Urothelium cell line (cell line): ENCODE measurements around the gene NONO.
"Not testable (repeated sequence)": the region's sequence is repeated elsewhere in the genome, so short reads cannot be mapped to it uniquely, and the experiment has no call there.

Experiments used
- DNase-seq: peaks from one replicate; pipeline ENCODE4 v3.0.0; 2011; ENCODE audit warnings: low spot score, mixed read lengths
- FAIRE-seq: peaks from 2 replicates; lab custom pipeline; 2011; peaks lifted over from hg19 to GRCh38; lab: Jason Lieb, UNC

NONO gene

DNA sequence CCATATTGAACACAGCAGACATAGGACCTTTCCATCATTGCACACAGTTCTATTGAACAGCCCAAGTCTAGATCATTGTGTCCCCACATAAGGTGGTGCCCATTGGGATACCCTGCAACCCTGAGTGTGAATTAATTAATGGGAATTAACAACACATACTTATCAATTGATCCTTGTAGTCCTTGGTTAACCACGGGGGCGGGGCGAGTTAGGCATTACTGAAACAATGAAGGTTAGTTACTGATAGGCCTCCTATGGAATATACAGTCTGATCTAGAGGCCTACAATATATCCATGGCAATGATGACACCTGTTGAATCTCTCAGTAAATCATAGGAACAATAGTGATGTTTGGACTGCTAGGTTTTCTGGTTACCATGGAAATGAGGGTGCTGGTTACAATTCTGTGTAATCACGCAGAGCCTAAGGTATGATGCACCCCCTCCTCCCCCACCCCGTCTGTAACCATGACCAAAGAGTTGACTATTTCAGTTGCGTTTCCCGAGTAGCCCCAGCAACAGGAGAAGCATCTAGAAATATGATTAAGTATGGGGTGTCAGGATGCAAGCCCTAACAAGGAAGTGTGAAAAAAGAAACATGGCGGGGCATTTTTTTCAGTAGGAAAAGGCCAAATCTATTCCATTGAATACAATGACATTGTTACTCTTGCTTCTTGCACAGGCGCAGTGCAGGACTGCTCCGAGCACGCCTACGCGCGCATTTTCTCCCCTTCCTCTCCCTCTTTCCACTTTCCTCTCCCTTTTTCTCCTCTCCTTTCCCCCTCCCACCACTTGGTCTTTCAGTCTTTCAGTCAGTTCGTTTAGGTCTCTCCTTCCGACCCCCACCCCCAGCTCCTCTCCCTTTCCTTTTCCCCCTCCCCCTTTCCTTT lies 677 bp upstream of the NONO start:
- DNase-seq = peak; percentile 24

GRCh38 chrX:71285929-71286328 lies 2.5 kb downstream of the NONO start:
- FAIRE-seq = no peak

More for the DNA sequence above, 677 bp upstream of the NONO start:
- FAIRE-seq = no peak

DNA sequence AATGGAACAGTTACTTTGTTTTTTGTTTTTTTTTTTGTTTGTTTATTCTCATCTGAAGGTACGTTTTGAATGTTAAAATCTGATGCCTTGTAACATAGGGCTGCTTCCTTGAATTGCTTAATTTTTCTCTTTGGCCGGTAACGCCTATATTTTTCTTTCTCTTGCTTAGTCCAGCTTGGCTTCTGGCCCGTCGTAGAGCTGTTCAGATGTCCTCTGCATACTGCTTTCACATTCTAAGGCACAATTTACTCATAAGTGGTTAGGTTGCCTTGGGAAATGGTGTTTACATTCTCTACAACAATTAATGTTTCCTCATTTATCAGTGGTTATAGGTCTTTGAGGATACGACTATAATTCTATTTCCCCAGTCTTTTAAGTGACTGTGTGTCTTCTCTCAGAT lies 7.9 kb downstream of the NONO start:
- FAIRE-seq (no peak), DNase-seq (no peak)

More at GRCh38 chrX:71285929-71286328, 2.5 kb downstream of the NONO start:
- DNase-seq = no peak

DNA sequence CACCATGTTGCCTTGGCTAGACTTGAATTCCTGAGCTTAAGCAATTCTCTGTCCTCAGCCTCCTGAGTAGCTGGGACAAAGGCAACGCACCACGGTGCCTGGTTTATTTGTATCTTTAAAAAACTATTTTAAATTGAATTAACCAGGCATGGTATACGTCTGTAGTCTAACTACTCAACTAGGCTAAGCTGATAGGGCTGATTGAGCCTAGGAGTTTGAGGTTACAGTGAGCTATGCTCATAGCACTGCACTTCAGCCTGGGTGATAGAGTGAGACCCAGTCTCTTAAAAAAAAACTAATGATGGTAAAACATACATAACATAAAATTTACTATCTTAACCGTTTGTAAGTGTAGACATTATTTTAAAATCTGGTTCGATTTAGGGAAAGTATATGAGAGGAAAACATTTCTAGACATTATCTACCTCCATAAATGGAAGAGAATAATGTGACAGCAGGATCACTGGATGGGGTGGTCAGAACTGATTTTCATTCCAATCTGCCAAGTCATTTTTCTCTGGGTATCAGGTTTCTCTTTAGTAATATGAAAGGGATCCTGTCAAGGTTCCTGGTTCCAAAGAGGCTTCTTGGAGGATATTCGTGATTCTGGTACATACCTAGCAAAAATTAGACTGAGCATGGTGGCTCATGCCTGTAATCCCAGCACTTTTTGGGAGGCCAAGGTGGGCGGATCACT lies 9.4 kb downstream of the NONO start:
- FAIRE-seq (no peak), DNase-seq (no peak)

- DNase-seq = no peak
- FAIRE-seq = no peak
Observed at GRCh38 chrX:71296806-71297205, 13.4 kb downstream of the NONO start.

DNA sequence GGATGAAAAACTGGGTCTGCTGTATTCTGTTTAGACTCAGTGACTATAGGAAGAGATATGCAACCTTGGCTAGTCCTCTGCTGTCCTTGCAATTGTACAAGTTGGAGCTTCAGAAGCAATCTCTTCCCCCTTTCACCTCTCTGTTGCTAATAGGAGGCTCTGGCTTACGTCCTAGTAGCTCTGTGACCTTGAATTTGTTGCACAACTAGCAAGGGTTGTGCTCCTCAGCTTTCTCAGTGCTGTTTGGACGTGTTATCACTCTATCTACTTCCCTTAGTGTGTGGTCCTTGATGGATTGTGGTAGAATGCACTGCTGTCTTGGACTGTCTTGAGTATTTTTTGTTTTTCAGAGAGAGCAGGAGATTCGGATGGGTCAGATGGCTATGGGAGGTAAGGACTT lies 14.7 kb downstream of the NONO start:
- FAIRE-seq = no peak
- no peak for DNase-seq

DNA sequence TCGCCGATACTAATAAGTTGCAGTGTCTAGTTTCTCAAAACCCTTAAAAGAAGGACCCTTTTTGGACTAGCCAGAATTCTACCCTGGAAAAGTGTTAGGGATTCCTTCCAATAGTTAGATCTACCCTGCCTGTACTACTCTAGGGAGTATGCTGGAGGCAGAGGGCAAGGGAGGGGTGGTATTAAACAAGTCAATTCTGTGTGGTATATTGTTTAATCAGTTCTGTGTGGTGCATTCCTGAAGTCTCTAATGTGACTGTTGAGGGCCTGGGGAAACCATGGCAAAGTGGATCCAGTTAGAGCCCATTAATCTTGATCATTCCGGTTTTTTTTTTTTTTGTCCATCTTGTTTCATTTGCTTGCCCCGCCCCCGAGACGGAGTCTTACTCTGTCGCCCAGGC lies 16.6 kb downstream of the NONO start:
- not testable (repeated sequence) for FAIRE-seq, DNase-seq

DNA sequence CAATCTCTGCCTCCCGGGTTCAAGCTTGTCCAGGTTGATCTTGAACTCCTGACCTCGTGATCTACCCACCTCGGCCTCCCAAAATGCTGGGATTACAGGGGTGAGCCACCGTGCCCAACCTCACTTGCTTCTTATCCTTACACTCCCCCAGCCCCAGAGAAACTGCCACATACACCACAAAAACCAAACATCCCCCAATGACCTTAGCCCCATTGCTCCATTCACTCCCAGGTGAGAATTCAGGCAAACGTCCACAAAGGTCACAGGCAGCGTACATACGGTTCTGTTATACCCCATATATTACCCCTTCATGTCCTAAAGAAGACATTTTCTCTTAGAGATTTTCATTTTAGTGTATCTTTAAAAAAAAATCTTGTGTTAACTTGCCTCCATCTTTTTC lies 17.1 kb downstream of the NONO start:
- DNase-seq, FAIRE-seq: not testable (repeated sequence)

DNA sequence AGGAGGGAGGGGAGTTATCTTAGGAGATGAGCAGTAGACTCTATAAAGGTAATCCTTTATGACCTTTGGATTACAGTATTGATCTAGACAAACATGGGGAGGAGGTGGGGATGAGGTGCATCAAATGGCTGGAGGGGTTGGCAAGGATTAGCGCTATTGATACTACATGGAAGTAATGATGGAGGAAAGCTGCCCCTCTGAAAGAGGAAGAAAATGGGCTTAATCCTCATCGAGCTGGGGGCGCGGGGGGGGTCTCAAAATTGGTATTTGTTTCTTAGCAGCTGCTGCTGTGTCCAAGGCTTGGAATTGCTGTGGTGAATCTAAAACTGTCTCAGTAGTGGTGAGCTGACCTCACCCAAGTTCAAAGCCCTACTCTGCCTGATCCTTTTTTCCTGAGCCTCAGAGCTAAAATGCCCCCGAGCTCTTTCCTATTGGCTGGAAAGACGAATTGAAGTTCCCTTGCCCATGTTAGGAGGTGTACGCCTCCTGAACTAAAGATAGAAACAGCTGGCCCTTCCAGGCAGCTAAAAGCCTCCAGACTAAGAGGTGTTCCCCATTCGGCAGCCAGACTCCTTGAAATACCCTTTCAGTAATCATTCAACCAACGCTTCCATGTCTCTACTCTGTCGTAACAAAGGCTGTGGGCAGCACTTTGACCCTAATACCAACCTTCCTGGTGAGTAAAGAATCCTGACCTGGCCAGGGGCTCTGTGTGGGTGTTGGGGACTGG lies 17.9 kb downstream of the NONO start, which contains the start of gene ITGB1BP2:
Gene ITGB1BP2 (plus strand): TSS at position 556 of the 730 bp plus-strand sequence. CDS start 57 bp downstream, at position 613.
- no peak for FAIRE-seq
- no peak for DNase-seq

DNA sequence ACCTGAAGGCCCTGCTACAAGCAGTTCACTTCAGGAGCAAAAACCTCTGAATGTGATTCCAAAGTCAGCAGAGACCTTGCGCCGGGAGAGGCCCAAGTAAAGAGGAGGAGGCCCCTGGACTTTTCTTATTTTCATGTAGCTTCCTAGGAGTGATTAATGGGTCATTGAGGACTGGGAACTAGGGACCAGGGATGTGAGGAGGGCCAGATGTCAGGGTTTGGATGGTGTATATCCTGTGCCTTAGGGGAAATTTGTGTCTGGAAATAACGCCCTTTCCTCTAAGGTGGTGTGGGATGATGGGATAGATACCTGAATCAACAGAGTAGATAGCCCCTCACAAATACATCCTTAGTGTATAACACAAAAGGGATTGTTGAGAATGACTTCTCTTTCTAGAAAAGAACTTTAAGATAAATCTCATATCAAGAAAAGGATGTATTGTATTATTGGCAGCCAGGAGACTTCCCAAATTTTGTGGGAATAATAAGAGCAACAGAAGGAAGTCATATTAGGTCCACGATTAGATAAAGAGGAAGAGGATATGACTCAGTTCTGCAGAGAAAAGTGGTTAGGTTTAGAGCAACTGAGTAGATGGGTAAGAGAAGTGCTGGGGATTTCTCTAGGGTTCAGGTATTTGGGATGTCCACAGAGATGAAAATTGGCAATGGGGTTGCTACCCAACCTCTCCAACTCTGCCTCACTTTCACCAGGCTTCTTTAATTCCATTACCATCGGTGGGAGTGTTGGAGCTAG lies 19.2 kb downstream of the NONO start:
- DNase-seq (no peak), FAIRE-seq (no peak)

DNA sequence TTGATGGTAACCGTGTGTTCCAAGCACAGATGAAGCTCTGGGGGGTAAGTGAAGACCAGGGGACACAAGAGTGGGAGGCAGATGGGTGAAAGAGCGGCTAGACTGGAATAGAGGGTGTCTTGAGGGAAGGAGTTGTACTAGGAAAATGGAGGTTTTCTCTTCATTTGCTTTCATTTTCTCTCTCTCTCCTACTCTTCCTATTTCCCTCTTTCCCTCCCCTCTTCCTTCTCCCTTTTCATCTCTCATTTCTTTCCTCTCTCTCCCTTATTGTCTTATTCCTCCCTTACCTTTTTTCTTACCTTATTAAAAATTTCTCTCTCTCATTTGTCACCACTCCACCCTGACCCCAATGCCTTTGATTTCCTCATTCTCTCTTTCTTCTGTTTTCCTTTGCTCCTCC lies 21.1 kb downstream of the NONO start:
- no peak for DNase-seq
- FAIRE-seq = no peak

DNA sequence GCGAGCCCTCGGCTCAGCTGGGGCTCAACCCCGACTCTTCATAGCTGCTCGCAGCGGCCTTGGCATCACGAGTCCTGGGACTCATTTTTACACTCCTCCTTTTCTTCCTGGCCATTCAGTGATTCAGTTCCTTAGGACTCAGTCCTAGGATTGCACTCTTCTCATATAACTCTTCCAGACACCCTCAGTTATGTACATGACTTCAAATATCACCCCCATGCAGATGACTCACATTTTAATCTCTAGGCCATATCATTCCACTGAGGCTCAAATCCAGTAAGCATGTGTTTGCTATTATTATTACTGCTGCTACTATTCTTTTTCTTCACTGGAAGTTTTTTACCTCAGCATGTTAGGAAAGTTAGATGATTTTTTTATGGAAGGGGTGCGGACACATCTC lies 32.5 kb downstream of the NONO start:
- DNase-seq = no peak
- FAIRE-seq = no peak

DNA sequence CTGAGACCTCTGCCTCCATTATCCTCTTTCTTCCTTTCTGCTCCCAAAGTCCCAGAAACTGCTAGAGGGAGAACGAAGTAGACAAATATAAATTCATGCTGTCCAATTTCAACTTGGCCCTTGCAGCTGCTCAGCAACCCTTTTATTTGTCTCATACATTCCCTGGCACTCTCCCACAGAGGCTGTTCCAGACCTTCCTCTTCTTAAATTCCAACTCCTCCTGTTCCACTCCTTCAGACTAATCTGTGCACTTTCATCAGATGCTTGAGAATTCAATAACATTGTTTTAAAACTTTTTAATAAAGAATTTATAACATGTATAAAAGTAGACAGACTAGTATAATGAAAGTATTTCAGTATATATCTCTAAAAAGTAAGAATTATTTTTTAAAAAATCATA lies 33.5 kb downstream of the NONO start:
- not testable (repeated sequence) for FAIRE-seq, DNase-seq

- FAIRE-seq (no peak), DNase-seq (no peak)
Observed at GRCh38 chrX:71320126-71320525, 36.7 kb downstream of the NONO start.

GRCh38 chrX:71321731-71322130 lies 38.3 kb downstream of the NONO start:
- no peak for FAIRE-seq
- no peak for DNase-seq

GRCh38 chrX:71324452-71324851 lies 41.0 kb downstream of the NONO start:
- not testable (repeated sequence) for FAIRE-seq, DNase-seq

GRCh38 chrX:71326394-71326793 lies 43.0 kb downstream of the NONO start:
- DNase-seq (no peak), FAIRE-seq (no peak)

DNA sequence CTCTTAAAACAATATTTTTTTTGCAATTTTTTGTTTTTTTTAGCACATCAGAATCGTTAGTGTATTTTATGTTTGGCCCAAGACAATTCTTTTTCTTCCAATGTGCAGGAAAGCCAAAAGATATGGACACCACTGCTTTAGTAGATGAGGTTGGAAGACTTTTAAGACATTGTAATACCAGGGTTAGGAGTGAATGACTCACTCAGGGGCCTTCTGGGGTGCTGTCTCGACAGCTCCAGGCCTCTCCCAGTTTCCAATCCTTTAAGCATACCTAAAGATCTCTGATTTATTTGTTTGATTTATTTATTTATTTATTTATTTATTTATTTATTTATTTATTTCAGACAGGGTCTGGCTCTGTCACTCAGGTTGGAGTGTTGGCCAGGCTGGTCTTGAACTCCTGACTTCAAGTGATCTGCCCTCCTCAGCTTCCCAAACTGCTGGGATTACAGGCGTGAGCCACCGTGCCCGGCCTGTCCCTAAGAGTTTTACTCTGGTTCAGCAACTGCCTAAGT lies 65.8 kb downstream of the NONO start:
- FAIRE-seq, DNase-seq: not testable (repeated sequence)

- peak; percentile 77 for FAIRE-seq
- not testable (repeated sequence) for DNase-seq
Observed at GRCh38 chrX:71349867-71350266, 66.4 kb downstream of the NONO start.
